Breast epithelium (tissue), 3 donors: Measurements from ENCODE around the gene C1QTNF3.

Experiments
- POLR2A ChIP-seq: fragments of 450-650 bp; IDR thresholded peaks from one replicate; pipeline ENCODE4 v1.6.1; 2016; ENCODE audit warnings: antibody characterized with exemption, mild to moderate bottlenecking, moderate library complexity
- TF ChIP-seq, protein P1 (sequence below), 3 donors: fragments of 450-650 bp; IDR thresholded peaks; one replicate each; pipeline ENCODE4 v1.5.1; 2016 to 2017; ENCODE audit warnings: antibody characterized with exemption in 3 of 3, mild to moderate bottlenecking in 3 of 3, moderate library complexity in 3 of 3

DNA sequence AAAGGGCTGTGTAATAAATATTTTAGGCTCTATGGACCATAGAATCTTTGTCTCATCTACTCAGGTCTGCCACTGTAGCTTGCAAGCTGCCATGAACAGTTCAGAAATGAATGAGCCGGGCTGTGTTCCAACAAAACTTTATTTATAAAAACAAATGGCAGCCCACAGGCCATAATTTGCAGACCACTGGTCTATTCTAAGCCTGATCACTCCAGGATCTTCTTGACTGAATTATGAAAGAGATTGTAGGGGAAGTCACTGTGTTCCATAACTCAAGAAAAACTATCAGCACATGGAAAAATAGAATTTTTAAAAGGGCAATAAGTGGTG is 11.4 kb upstream of the C1QTNF3 start:
- TF ChIP-seq, protein P1, sequence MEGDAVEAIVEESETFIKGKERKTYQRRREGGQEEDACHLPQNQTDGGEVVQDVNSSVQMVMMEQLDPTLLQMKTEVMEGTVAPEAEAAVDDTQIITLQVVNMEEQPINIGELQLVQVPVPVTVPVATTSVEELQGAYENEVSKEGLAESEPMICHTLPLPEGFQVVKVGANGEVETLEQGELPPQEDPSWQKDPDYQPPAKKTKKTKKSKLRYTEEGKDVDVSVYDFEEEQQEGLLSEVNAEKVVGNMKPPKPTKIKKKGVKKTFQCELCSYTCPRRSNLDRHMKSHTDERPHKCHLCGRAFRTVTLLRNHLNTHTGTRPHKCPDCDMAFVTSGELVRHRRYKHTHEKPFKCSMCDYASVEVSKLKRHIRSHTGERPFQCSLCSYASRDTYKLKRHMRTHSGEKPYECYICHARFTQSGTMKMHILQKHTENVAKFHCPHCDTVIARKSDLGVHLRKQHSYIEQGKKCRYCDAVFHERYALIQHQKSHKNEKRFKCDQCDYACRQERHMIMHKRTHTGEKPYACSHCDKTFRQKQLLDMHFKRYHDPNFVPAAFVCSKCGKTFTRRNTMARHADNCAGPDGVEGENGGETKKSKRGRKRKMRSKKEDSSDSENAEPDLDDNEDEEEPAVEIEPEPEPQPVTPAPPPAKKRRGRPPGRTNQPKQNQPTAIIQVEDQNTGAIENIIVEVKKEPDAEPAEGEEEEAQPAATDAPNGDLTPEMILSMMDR (IDR thresholded peaks at IDR 0.05), result no peak
- TF ChIP-seq POLR2A, result no peak
